Liver (tissue), 9 donors: ENCODE measurements around the gene INPP5A. TPM values are rescaled to one million over a fixed set of nuclear protein-coding genes. Genes with fewer than 3 reads are reported as not detected.

ENCODE experiments used
- DNase-seq: peaks from one replicate; pipeline ENCODE4 v3.0.0-alpha.2; 2017; ENCODE audit warnings: low spot score
- H3K27ac ChIP-seq, 2 donors: one replicate each; pipeline ENCODE4 v1.7.0; 2013; ENCODE audit warnings: inconsistent platforms in 2 of 2, low read length in 2 of 2, control low read depth in 1 of 2, low read depth in 1 of 2, mild to moderate bottlenecking in 1 of 2
- H3K27me3 ChIP-seq, 4 donors: one replicate each; pipeline versions ENCODE4 v1.6.1 to v1.7.0; 2013; ENCODE audit warnings: low read length in 3 of 4, inconsistent platforms in 1 of 4, mild to moderate bottlenecking in 1 of 4, moderate library complexity in 1 of 4; ENCODE audit not compliant: control insufficient read depth in 4 of 4, insufficient read depth in 4 of 4
- H3K36me3 ChIP-seq, 4 donors: one replicate each; pipeline versions ENCODE4 v1.6.1 to v1.7.0; 2013; ENCODE audit warnings: low read length in 3 of 4, mild to moderate bottlenecking in 3 of 4, low read depth in 1 of 4, moderate library complexity in 1 of 4; ENCODE audit not compliant: control insufficient read depth in 4 of 4, insufficient read depth in 3 of 4
- H3K4me1 ChIP-seq, 4 donors: one replicate each; pipeline versions ENCODE4 v1.6.1 to v1.7.0; 2013; ENCODE audit warnings: low read length in 3 of 4, mild to moderate bottlenecking in 3 of 4, moderate library complexity in 1 of 4; ENCODE audit not compliant: control insufficient read depth in 4 of 4, insufficient read depth in 4 of 4
- H3K4me3 ChIP-seq, 3 donors: one replicate each; pipeline versions ENCODE4 v1.6.1 to v1.7.0; 2013; ENCODE audit warnings: low read length in 3 of 3, control low read depth in 1 of 3, low read depth in 1 of 3, mild to moderate bottlenecking in 1 of 3
- H3K9ac ChIP-seq, 2 donors: one replicate each; pipeline ENCODE4 v1.7.0; 2013; ENCODE audit warnings: low read length in 2 of 2, mild to moderate bottlenecking in 2 of 2, moderate library complexity in 2 of 2, control low read depth in 1 of 2, low read depth in 1 of 2
- H3K9me3 ChIP-seq, 4 donors: one replicate each; pipeline versions ENCODE4 v1.6.1 to v1.7.0; 2013; ENCODE audit warnings: low read length in 3 of 4; ENCODE audit not compliant: control insufficient read depth in 4 of 4
- EGR1 ChIP-seq, 2 donors: IDR thresholded peaks; 2 replicates each; pipeline ENCODE4 v1.6.1; 2016 to 2018; ENCODE audit warnings: antibody characterized with exemption in 2 of 2, low read depth in 2 of 2
- FOXA1 ChIP-seq: IDR thresholded peaks from 2 replicates; pipeline ENCODE4 v1.6.1; 2016; ENCODE audit warnings: antibody characterized with exemption
- FOXA2 ChIP-seq: IDR thresholded peaks from 2 replicates; pipeline ENCODE4 v1.6.1; 2016; ENCODE audit warnings: antibody characterized with exemption
- GABPA ChIP-seq, 2 donors: IDR thresholded peaks in 1 of 2; conservative IDR thresholded peaks in 1 of 2; 2 replicates each; pipeline ENCODE4 v1.6.1; 2016; ENCODE audit warnings: antibody characterized with exemption in 2 of 2, mild to moderate bottlenecking in 1 of 2, moderate library complexity in 1 of 2
- HNF4A ChIP-seq, 2 donors: conservative IDR thresholded peaks; 2 replicates each; pipeline ENCODE4 v1.6.1; 2016; ENCODE audit warnings: antibody characterized with exemption in 2 of 2, mild to moderate bottlenecking in 2 of 2
- HNF4G ChIP-seq: IDR thresholded peaks from 2 replicates; pipeline ENCODE4 v1.6.1; 2016; ENCODE audit warnings: antibody characterized with exemption
- JUND ChIP-seq, 2 donors: IDR thresholded peaks; 2 replicates each; pipeline ENCODE4 v1.6.1; 2016; ENCODE audit warnings: antibody characterized with exemption in 2 of 2
- NR2F2 ChIP-seq: IDR thresholded peaks from 2 replicates; pipeline ENCODE4 v1.6.1; 2016; ENCODE audit warnings: antibody characterized with exemption
- RAD21 ChIP-seq, 2 donors: IDR thresholded peaks; 2 replicates each; pipeline ENCODE4 v1.6.1; 2016; ENCODE audit warnings: antibody characterized with exemption in 2 of 2, mild to moderate bottlenecking in 2 of 2
- REST ChIP-seq: IDR thresholded peaks from 2 replicates; pipeline ENCODE4 v1.6.1; 2016; ENCODE audit warnings: antibody characterized with exemption, mild to moderate bottlenecking
- RXRA ChIP-seq, 2 donors: IDR thresholded peaks; 2 replicates each; pipeline ENCODE4 v1.6.1; 2017 to 2018; ENCODE audit warnings: antibody characterized with exemption in 2 of 2, mild to moderate bottlenecking in 1 of 2
- SP1 ChIP-seq: IDR thresholded peaks from 2 replicates; pipeline ENCODE4 v1.6.1; 2018; ENCODE audit warnings: antibody characterized with exemption, mild to moderate bottlenecking
- TAF1 ChIP-seq: conservative IDR thresholded peaks from 2 replicates; pipeline ENCODE4 v1.6.1; 2016; ENCODE audit warnings: antibody characterized with exemption, mild to moderate bottlenecking
- YY1 ChIP-seq: IDR thresholded peaks from 2 replicates; pipeline ENCODE4 v1.6.1; 2016; ENCODE audit warnings: antibody characterized with exemption, mild to moderate bottlenecking
- WGBS: extraction: QIAGEN DNeasy Blood & Tissue Kit; methylation state at CpG from one replicate; pipeline ENCODE4 v1.1.7; 2013; 5-methylcytosine and 5-hydroxymethylcytosine counted together
- polyA plus RNA-seq, 2 donors: library from polyadenylated mRNA; stranded (reverse) in 1 of 2; unstranded in 1 of 2; fragments of 200-250 nt in 1 of 2; fragments of >200 nt in 1 of 2; fragmentation: Nextera tagmentation in 1 of 2; extraction: Ambion mirVana in 1 of 2; gene quantifications; one replicate each; pipeline versions ENCODE4 v1.2.1 to v1.2.3, GENCODE V29; 2013 to 2015
- total RNA-seq, 2 donors: library from RNA; depleted of rRNA; stranded (reverse); fragments of >200 nt; gene quantifications; one replicate each; pipeline ENCODE4 v1.2.3, GENCODE V29; 2014
- TF ChIP-seq, protein P1 (sequence below): IDR thresholded peaks from 2 replicates; pipeline ENCODE4 v1.6.1; 2016; ENCODE audit warnings: antibody characterized with exemption
- TF ChIP-seq, protein P2 (sequence below): IDR thresholded peaks from 2 replicates; pipeline ENCODE4 v1.6.1; 2016; ENCODE audit warnings: antibody characterized with exemption
- TF ChIP-seq, protein P3 (sequence below): fragments of 150-350 bp; IDR thresholded peaks from 2 replicates; pipeline ENCODE4 v1.5.1; 2017; ENCODE audit warnings: improper control_type of control experiment, low read depth, low read length; ENCODE audit not compliant: missing input control
- TF ChIP-seq, protein P4 (sequence below): IDR thresholded peaks from 2 replicates; pipeline ENCODE4 v1.6.1; 2016; ENCODE audit warnings: antibody characterized with exemption
- donor health status: healthy.
- donor health status: healthy.
- donor health status: healthy.
- donor health status: healthy.
- donor health status: healthy.

The INPP5A gene
- total and polyA plus RNA-seq, 4 donors, result 4.3 to 26.5 (median 10.9) TPM

DNA sequence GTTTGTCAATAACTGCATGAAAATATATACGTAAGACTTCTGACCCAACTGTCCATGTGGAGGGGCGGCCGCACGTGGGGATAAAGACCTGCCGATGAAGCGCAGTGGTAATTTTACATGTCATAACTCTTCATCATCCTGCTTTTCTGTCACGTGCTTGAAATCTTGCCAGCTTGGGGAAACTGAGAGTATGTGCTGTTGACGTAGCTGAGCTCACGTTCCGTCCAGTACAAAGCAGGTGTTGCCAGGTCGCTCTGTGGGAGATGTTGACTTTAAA, 105.1 kb downstream of the INPP5A start:
- 89% methylated on average over 11 of the region's 11 CpGs for WGBS
- TF ChIP-seq, protein P1, sequence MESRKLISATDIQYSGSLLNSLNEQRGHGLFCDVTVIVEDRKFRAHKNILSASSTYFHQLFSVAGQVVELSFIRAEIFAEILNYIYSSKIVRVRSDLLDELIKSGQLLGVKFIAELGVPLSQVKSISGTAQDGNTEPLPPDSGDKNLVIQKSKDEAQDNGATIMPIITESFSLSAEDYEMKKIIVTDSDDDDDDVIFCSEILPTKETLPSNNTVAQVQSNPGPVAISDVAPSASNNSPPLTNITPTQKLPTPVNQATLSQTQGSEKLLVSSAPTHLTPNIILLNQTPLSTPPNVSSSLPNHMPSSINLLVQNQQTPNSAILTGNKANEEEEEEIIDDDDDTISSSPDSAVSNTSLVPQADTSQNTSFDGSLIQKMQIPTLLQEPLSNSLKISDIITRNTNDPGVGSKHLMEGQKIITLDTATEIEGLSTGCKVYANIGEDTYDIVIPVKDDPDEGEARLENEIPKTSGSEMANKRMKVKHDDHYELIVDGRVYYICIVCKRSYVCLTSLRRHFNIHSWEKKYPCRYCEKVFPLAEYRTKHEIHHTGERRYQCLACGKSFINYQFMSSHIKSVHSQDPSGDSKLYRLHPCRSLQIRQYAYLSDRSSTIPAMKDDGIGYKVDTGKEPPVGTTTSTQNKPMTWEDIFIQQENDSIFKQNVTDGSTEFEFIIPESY, result no peak
- no peak for TF ChIP-seq RAD21 (IDR thresholded peaks at IDR 0.05)
- no peak for TF ChIP-seq NR2F2
- no peaks in the 10 kb centered on the region for H3K9me3 ChIP-seq
- no peaks in the 10 kb centered on the region for H3K27me3 ChIP-seq
- no peak for DNase-seq
- peaks cover 0 to 7% (median 1%) of the 10 kb centered on the region in 4 donors for H3K4me1 ChIP-seq
- H3K4me3 ChIP-seq, result no peak overlapping the region
- H3K9ac ChIP-seq, result no peak overlapping the region
- H3K27ac ChIP-seq, result no peak overlapping the region
- H3K36me3 ChIP-seq, result peaks cover 0 to 4% (median 0%) of the 10 kb centered on the region in 4 donors

GRCh38 chr10:132643709-132644526, 106.3 kb downstream of the INPP5A start:
- H3K4me1 ChIP-seq, result no peaks in the 10 kb centered on the region
- no peak for DNase-seq
- H3K27ac ChIP-seq, result no peak overlapping the region
- no peak overlapping the region for H3K4me3 ChIP-seq
- no peaks in the 10 kb centered on the region for H3K27me3 ChIP-seq
- no peak overlapping the region for H3K9ac ChIP-seq
- WGBS, result 90% methylated on average over 35 of the region's 35 CpGs
- TF ChIP-seq, protein P2, sequence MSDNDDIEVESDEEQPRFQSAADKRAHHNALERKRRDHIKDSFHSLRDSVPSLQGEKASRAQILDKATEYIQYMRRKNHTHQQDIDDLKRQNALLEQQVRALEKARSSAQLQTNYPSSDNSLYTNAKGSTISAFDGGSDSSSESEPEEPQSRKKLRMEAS, result no peak
- TF ChIP-seq TAF1 (no peak), FOXA2 (no peak), EGR1 (IDR thresholded peaks at IDR 0.05; ENCODE audit: low read depth in 2 of 2) (no peak), GABPA (IDR thresholded peaks at IDR 0.05 in 1 of 2, conservative IDR thresholded peaks at IDR 0.05 in 1 of 2) (no peak), SP1 (no peak), JUND (IDR thresholded peaks at IDR 0.05) (no peak), REST (no peak), YY1 (no peak), RXRA (IDR thresholded peaks at IDR 0.05) (no peak), RAD21 (IDR thresholded peaks at IDR 0.05) (no peak), NR2F2 (no peak), FOXA1 (no peak), HNF4G (no peak), HNF4A (conservative IDR thresholded peaks at IDR 0.05) (no peak)
- TF ChIP-seq, protein P1, result no peak
- TF ChIP-seq, protein P3, sequence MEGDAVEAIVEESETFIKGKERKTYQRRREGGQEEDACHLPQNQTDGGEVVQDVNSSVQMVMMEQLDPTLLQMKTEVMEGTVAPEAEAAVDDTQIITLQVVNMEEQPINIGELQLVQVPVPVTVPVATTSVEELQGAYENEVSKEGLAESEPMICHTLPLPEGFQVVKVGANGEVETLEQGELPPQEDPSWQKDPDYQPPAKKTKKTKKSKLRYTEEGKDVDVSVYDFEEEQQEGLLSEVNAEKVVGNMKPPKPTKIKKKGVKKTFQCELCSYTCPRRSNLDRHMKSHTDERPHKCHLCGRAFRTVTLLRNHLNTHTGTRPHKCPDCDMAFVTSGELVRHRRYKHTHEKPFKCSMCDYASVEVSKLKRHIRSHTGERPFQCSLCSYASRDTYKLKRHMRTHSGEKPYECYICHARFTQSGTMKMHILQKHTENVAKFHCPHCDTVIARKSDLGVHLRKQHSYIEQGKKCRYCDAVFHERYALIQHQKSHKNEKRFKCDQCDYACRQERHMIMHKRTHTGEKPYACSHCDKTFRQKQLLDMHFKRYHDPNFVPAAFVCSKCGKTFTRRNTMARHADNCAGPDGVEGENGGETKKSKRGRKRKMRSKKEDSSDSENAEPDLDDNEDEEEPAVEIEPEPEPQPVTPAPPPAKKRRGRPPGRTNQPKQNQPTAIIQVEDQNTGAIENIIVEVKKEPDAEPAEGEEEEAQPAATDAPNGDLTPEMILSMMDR, result no peak
- TF ChIP-seq, protein P4, sequence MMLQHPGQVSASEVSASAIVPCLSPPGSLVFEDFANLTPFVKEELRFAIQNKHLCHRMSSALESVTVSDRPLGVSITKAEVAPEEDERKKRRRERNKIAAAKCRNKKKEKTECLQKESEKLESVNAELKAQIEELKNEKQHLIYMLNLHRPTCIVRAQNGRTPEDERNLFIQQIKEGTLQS, result no peak
- H3K9me3 ChIP-seq, result no peaks in the 10 kb centered on the region
- H3K36me3 ChIP-seq, result peaks cover 0 to 4% (median 1%) of the 10 kb centered on the region in 4 donors
